Ishikawa (cell line): ENCODE results near the gene WDR5B.

Experiments used
- CEBPB ChIP-seq: IDR thresholded peaks from 2 replicates; pipeline ENCODE4 v1.6.1; 2012
- EP300 ChIP-seq: IDR thresholded peaks from 2 replicates; pipeline ENCODE4 v1.6.1; 2012; ENCODE audit warnings: borderline replicate concordance
- RAD21 ChIP-seq: IDR thresholded peaks from 2 replicates; pipeline ENCODE4 v1.6.1; 2012; ENCODE audit warnings: low read depth
- TAF1 ChIP-seq: IDR thresholded peaks from 2 replicates; pipeline ENCODE4 v1.6.1; 2012; ENCODE audit warnings: low read depth, mild to moderate bottlenecking
- YY1 ChIP-seq: IDR thresholded peaks from 2 replicates; pipeline ENCODE4 v1.6.1; 2012; ENCODE audit warnings: low read depth
- TF ChIP-seq, protein P1 (sequence below): IDR thresholded peaks from 2 replicates; pipeline ENCODE4 v1.6.1; 2012; ENCODE audit warnings: low read depth, mild to moderate bottlenecking

DNA sequence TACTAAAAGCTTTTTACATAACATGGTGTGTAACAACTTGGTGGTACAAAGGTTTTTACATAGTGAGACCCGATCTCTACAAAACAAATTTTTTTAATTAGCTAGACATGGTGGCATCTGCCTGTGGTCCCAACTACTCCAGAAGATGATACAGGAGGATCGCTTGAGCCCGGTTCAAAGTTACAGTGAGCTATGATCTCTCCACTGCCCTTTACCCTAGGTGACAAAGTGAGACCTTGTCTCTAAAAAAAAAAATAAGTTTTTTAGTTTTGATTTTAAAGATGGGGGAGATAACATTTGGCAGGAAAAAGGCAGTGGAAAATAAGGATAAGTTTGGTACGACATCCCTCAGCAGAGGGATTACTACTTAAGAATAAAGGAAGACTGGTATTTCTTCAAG, 26.0 kb downstream of the WDR5B start:
- no peak for TF ChIP-seq RAD21
- no peak for TF ChIP-seq TAF1
- TF ChIP-seq YY1 = no peak
- TF ChIP-seq, protein P1, sequence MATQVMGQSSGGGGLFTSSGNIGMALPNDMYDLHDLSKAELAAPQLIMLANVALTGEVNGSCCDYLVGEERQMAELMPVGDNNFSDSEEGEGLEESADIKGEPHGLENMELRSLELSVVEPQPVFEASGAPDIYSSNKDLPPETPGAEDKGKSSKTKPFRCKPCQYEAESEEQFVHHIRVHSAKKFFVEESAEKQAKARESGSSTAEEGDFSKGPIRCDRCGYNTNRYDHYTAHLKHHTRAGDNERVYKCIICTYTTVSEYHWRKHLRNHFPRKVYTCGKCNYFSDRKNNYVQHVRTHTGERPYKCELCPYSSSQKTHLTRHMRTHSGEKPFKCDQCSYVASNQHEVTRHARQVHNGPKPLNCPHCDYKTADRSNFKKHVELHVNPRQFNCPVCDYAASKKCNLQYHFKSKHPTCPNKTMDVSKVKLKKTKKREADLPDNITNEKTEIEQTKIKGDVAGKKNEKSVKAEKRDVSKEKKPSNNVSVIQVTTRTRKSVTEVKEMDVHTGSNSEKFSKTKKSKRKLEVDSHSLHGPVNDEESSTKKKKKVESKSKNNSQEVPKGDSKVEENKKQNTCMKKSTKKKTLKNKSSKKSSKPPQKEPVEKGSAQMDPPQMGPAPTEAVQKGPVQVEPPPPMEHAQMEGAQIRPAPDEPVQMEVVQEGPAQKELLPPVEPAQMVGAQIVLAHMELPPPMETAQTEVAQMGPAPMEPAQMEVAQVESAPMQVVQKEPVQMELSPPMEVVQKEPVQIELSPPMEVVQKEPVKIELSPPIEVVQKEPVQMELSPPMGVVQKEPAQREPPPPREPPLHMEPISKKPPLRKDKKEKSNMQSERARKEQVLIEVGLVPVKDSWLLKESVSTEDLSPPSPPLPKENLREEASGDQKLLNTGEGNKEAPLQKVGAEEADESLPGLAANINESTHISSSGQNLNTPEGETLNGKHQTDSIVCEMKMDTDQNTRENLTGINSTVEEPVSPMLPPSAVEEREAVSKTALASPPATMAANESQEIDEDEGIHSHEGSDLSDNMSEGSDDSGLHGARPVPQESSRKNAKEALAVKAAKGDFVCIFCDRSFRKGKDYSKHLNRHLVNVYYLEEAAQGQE = no peak
- TF ChIP-seq CEBPB = no peak
- TF ChIP-seq EP300 = no peak
